Prostate gland (tissue), 2 donors: ENCODE data around the gene RTN3.

Experiments used
- CTCF ChIP-seq, 4 experiments: fragments of 200-600 bp in 2 of 4; fragments of 450-650 bp in 2 of 4; sonication (generic) in 2 of 4; IDR thresholded peaks; 1 replicate in 3 of 4; 2 replicates in 1 of 4; pipeline ENCODE4 v1.5.1; 2016 to 2019; ENCODE audit warnings: antibody characterized with exemption in 4 of 4, mild to moderate bottlenecking in 2 of 4, moderate library complexity in 2 of 4
- POLR2A ChIP-seq: fragments of 450-650 bp; IDR thresholded peaks from one replicate; pipeline ENCODE4 v1.6.1; 2016; ENCODE audit warnings: antibody characterized with exemption, mild to moderate bottlenecking
- POLR2AphosphoS5 ChIP-seq: sonication (generic); formaldehyde crosslinking; IDR thresholded peaks from one replicate; pipeline ENCODE4 v1.6.1; 2017; ENCODE audit warnings: antibody characterized with exemption

- TF ChIP-seq CTCF (IDR thresholded peaks at IDR 0.05) (no peak), POLR2AphosphoS5 (no peak), POLR2A (no peak)
Measured at GRCh38 chr11:63683133-63683991, 2.1 kb downstream of the RTN3 start.
